GM06990 (cell line): Measurements from ENCODE around the gene SPDYE1.
"Not testable (repeated sequence)": the region's sequence is repeated elsewhere in the genome, so short reads cannot be mapped to it uniquely, and the experiment has no call there.

Experiments
- DNase-seq: peaks from one replicate; pipeline ENCODE4 v3.0.0-alpha.2; 2011; ENCODE audit not compliant: insufficient read length; ENCODE audit errors: extremely low read depth
- H3K27me3 ChIP-seq: replicated peaks from 2 replicates; pipeline ENCODE4 v1.6.0; 2011; ENCODE audit warnings: low read length; ENCODE audit not compliant: control insufficient read depth, insufficient read depth
- H3K36me3 ChIP-seq: 2 replicates; pipeline ENCODE4 v1.5.1; 2011; ENCODE audit warnings: low read length; ENCODE audit not compliant: control insufficient read depth, insufficient read depth
- H3K4me3 ChIP-seq: replicated peaks from 2 replicates; pipeline ENCODE4 v1.5.1; 2011; ENCODE audit warnings: low read depth, mild to moderate bottlenecking, control low read depth, low read length
- TF ChIP-seq, protein P1 (sequence below): IDR thresholded peaks from 2 replicates; pipeline ENCODE4 v1.5.1; 2011; ENCODE audit warnings: low read length, control low read depth, mild to moderate bottlenecking, inconsistent platforms; ENCODE audit not compliant: insufficient read depth, poor library complexity, severe bottlenecking

Gene SPDYE1

DNA sequence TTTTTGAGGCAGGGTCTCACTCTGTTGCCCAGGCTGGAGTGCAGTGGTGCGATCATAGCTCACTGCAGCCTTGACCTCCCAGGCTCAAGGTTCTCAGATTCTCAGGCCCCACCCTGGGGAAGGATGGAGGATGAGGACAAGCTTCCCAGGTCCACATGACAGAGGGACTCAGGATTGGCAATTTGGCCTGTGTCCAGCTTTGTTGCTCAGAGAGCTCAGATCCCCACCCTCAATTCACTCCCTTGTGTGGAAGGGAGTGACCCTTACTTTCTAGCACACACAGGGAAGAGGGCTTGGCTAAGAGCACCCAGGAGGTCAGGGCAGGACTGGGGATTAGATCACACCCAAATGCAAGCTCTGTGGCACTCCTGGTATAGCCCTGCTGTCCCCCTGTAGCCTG is 6.9 kb upstream of the SPDYE1 start:
- not testable (repeated sequence) for DNase-seq, H3K4me3 ChIP-seq, H3K27me3 ChIP-seq, H3K36me3 ChIP-seq

GRCh38 chr7:43992896-43993295 is 4.8 kb upstream of the SPDYE1 start:
- H3K27me3 ChIP-seq, H3K4me3 ChIP-seq, H3K36me3 ChIP-seq: not testable (repeated sequence)
- peak; percentile 44 for DNase-seq

DNA sequence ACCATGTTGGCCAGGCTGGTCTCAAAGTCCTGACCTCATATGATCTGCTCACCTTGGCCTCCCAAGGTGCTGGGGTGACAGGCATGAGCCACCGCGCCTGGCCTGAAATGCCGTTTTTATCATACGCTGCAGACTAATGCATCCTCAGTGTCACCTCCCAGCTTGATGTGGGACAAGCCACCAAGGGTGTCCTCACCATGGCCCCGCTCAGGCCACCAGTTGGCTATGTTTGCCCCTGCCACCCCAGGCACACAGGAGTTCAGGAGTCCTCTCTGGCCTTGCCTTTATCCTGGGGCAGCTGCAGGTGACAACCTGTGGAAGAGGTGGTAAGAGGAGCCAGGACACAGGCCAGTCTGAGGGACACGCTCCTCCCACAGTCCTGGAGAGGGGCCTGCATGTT is 3.0 kb upstream of the SPDYE1 start:
- not testable (repeated sequence) for H3K4me3 ChIP-seq, H3K36me3 ChIP-seq, H3K27me3 ChIP-seq, DNase-seq

DNA sequence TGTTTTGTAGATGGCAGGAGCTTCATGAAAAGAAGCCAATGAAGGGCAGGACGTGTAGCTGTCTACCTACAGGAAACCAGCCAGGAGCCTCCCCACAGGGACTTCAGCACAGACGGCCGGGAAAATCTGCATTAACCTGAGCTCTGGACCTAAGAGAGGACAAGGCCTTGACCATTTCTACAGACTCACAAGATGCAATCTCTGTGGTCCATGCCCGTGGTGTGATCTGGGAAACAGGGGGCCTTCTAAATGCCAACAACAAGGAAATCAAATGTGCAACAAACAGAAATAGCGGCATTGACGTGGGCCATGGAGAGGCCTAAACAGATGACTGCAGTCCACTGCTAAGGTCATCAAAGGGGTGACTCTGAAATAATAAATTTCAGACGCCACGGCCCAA is 14.4 kb downstream of the SPDYE1 start:
- DNase-seq, result not testable (repeated sequence)

GRCh38 chr7:44015090-44015489 is 17.4 kb downstream of the SPDYE1 start:
- H3K4me3 ChIP-seq, DNase-seq, H3K36me3 ChIP-seq: not testable (repeated sequence)

More for the DNA sequence above, 14.4 kb downstream of the SPDYE1 start:
- not testable (repeated sequence) for H3K4me3 ChIP-seq, H3K27me3 ChIP-seq, H3K36me3 ChIP-seq

DNA sequence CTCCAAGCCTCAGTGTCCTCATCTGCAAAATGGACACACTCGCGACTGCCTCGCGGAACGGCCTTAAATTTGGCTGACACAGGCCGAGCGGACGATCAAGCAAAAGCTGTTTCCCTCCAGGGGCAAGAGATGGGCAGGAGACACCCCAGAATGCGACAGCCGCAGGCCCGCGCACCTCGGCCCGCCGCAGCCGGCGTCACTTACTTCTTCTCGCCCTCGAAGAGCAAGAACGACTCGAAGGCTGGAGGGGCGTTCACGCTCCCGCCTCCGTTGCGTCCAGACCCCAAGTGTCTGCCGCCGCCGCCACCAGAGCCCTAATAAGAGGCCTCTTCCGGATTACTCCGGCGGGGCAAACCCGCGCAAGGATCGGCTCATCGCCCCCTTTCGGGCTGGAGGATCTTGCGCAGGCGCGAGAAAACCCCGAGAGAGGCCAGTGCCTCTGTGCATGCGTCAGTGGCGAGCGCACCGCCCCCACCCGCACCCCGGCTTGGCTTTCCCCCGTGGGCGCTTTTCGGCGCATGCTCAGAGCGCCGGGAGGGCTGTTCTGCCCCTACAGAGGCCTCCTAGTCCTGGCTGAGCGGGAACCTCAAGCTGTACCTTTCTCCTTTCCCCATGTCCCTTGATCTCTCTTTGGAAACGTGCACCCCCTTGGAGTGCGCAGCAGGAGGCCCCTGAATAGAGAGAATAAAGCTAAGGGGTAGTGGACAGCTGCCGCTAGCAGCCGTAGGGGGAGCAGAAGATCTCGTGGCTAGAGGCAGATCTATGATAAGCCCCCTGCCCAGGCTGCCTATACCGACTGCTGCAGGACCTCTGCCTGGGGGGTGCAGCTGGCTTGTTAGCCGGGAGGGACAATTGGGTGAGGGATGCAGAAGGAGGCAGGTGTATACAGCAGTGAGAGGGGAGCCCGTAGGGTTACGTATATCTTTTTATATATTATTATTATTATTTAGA is 21.4 kb downstream of the SPDYE1 start:
- H3K36me3 ChIP-seq, H3K27me3 ChIP-seq: not testable (repeated sequence)
- TF ChIP-seq, protein P1, sequence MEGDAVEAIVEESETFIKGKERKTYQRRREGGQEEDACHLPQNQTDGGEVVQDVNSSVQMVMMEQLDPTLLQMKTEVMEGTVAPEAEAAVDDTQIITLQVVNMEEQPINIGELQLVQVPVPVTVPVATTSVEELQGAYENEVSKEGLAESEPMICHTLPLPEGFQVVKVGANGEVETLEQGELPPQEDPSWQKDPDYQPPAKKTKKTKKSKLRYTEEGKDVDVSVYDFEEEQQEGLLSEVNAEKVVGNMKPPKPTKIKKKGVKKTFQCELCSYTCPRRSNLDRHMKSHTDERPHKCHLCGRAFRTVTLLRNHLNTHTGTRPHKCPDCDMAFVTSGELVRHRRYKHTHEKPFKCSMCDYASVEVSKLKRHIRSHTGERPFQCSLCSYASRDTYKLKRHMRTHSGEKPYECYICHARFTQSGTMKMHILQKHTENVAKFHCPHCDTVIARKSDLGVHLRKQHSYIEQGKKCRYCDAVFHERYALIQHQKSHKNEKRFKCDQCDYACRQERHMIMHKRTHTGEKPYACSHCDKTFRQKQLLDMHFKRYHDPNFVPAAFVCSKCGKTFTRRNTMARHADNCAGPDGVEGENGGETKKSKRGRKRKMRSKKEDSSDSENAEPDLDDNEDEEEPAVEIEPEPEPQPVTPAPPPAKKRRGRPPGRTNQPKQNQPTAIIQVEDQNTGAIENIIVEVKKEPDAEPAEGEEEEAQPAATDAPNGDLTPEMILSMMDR, result peak; percentile 73
- peak overlapping the region; percentile 74 for H3K4me3 ChIP-seq
- DNase-seq, result peak; percentile 97

More at GRCh38 chr7:44015090-44015489, 17.4 kb downstream of the SPDYE1 start:
- not testable (repeated sequence) for H3K27me3 ChIP-seq

- not testable (repeated sequence) for H3K4me3 ChIP-seq, DNase-seq, H3K27me3 ChIP-seq, H3K36me3 ChIP-seq
These were observed 22.1 kb downstream of the SPDYE1 start for GRCh38 chr7:44019825-44020224.

- not testable (repeated sequence) for DNase-seq, H3K4me3 ChIP-seq, H3K36me3 ChIP-seq, H3K27me3 ChIP-seq
These were observed 24.4 kb downstream of the SPDYE1 start for GRCh38 chr7:44022069-44022468.

DNA sequence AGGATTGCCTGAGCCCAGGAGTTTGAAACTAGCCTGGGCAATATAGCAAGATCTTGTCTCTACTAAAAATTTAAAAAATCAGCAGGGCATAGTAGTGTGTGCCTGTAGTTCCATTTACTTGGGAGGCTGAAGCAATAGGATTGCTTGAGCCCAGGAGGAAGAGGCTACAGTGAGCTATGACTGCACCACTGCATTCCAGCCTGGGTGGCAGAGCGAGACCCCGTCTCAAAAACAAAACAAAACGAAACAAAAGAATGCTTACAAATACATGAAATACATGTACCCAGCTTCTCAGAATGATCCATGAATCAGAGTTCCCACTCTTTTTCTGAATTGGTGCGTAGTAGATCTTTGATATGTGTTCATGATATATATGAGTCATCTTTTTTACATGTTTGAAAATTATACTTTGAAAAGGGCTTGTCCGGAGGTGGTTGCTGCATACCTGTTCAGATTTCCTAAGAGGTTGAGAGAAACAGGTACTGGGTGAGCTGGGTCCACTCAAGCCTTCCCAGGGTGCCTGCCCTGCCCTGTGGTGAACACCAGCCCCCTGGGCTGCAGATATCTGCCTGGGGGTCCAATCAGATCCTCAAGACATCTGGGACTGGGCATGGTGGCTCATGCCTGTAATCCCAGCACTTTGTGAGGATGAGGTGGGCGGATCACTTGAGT is 25.2 kb downstream of the SPDYE1 start:
- not testable (repeated sequence) for DNase-seq, H3K36me3 ChIP-seq, H3K27me3 ChIP-seq, H3K4me3 ChIP-seq

DNA sequence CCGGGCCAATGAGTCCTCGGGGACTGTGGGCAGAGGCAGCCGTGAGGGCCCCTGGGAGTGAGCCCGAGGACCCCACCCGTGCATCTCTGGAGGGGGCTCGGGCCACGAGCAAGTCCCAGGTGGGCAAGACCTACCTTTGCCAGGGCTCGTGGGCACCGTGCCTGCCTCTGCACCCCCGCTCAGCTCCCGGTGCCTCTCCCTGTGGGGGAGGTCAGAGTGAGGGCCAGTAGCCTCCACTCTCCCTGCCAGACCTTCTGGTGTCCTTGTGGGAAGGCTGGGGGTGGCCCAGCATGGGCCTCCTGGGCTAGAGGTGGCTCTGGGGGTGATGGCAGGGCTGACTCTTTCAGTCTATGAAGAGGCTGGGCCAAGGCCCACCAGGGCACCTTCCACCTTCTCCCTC is 31.7 kb downstream of the SPDYE1 start:
- not testable (repeated sequence) for H3K4me3 ChIP-seq, DNase-seq, H3K36me3 ChIP-seq, H3K27me3 ChIP-seq

- H3K27me3 ChIP-seq, H3K36me3 ChIP-seq, H3K4me3 ChIP-seq, DNase-seq: not testable (repeated sequence)
These were observed 32.3 kb downstream of the SPDYE1 start for GRCh38 chr7:44030029-44030428.

- not testable (repeated sequence) for H3K27me3 ChIP-seq, H3K36me3 ChIP-seq, H3K4me3 ChIP-seq, DNase-seq
These were observed 33.6 kb downstream of the SPDYE1 start for GRCh38 chr7:44031319-44031718.

DNA sequence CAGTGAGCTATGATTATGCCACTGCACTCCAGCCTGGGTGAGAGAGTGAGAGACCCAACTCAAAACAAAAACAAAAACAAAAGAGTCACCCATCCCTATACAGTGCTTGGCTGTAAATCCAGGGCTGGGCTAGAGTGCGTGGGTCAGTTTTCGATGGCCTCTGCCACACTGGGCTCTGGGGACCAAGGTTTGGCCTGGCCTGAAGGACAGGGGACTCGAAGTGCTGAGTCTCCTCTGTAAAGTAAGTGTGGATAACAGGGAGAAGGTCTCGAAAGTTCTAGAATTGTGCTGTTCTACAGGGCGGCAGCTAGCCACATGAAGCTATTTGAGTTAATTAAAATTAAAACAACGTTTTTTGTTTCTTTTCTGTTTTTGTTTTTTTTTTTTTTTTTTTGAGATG is 34.3 kb downstream of the SPDYE1 start:
- not testable (repeated sequence) for H3K36me3 ChIP-seq, DNase-seq, H3K27me3 ChIP-seq, H3K4me3 ChIP-seq
